Measurements from ENCODE around the gene IL18RAP. TPM values are rescaled to one million over a fixed set of nuclear protein-coding genes. Genes with fewer than 3 reads are reported as not detected.

Gene IL18RAP
- total RNA-seq, 1 donor from 2014 or later = 1.2 TPM

- Mint-ChIP-seq H3K4me1 (ENCODE audit: unreplicated experiment) (peaks cover 4% of the 10 kb centered on the region), H3K4me3 (no peak overlapping the region), H3K27me3 (no peaks in the 10 kb centered on the region), H3K36me3 (no peaks in the 10 kb centered on the region), H3K9me3 (no peaks in the 10 kb centered on the region), H3K27ac (no peak overlapping the region)
- no peak for TF ChIP-seq CTCF (conservative IDR thresholded peaks at IDR 0.05)
- DNase-seq (ENCODE audit: extremely low spot score, unreplicated experiment) = no peak
These were observed 13.4 kb downstream of the IL18RAP start for GRCh38 chr2:102436323-102436722.

GRCh38 chr2:102437122-102437521 is 14.2 kb downstream of the IL18RAP start:
- TF ChIP-seq CTCF (conservative IDR thresholded peaks at IDR 0.05) = no peak
- no peaks in the 10 kb centered on the region for H3K27me3 Mint-ChIP-seq
- no peak overlapping the region for H3K4me3 Mint-ChIP-seq
- H3K9me3 Mint-ChIP-seq = no peaks in the 10 kb centered on the region
- H3K27ac Mint-ChIP-seq = no peak overlapping the region
- DNase-seq (ENCODE audit: extremely low spot score, unreplicated experiment) = no peak
- no peaks in the 10 kb centered on the region for H3K36me3 Mint-ChIP-seq
- peaks cover 4% of the 10 kb centered on the region for H3K4me1 Mint-ChIP-seq (ENCODE audit: unreplicated experiment)

GRCh38 chr2:102438111-102438510 is 15.2 kb downstream of the IL18RAP start:
- no peak overlapping the region for H3K27ac Mint-ChIP-seq
- TF ChIP-seq CTCF (conservative IDR thresholded peaks at IDR 0.05) = no peak
- peaks cover 4% of the 10 kb centered on the region for H3K4me1 Mint-ChIP-seq (ENCODE audit: unreplicated experiment)
- H3K27me3 Mint-ChIP-seq = peaks cover 2% of the 10 kb centered on the region
- H3K4me3 Mint-ChIP-seq = no peak overlapping the region
- H3K36me3 Mint-ChIP-seq = no peaks in the 10 kb centered on the region
- H3K9me3 Mint-ChIP-seq = no peaks in the 10 kb centered on the region
- no peak for DNase-seq (ENCODE audit: extremely low spot score, unreplicated experiment)

- Mint-ChIP-seq H3K9me3 (no peaks in the 10 kb centered on the region), H3K27me3 (peaks cover 6% of the 10 kb centered on the region), H3K4me1 (ENCODE audit: unreplicated experiment) (peaks cover 4% of the 10 kb centered on the region), H3K4me3 (no peak overlapping the region), H3K36me3 (no peaks in the 10 kb centered on the region), H3K27ac (no peak overlapping the region)
- no peak for TF ChIP-seq CTCF (conservative IDR thresholded peaks at IDR 0.05)
- no peak for DNase-seq (ENCODE audit: extremely low spot score, unreplicated experiment)
These were observed 15.6 kb downstream of the IL18RAP start for GRCh38 chr2:102438578-102438977.

- TF ChIP-seq CTCF (conservative IDR thresholded peaks at IDR 0.05) = no peak
- Mint-ChIP-seq H3K9me3 (no peaks in the 10 kb centered on the region), H3K4me1 (ENCODE audit: unreplicated experiment) (peaks cover 4% of the 10 kb centered on the region), H3K36me3 (no peaks in the 10 kb centered on the region), H3K27me3 (peaks cover 6% of the 10 kb centered on the region), H3K4me3 (no peak overlapping the region), H3K27ac (no peak overlapping the region)
- no peak for DNase-seq (ENCODE audit: extremely low spot score, unreplicated experiment)
These were observed 16.2 kb downstream of the IL18RAP start for GRCh38 chr2:102439065-102439695.

Data from type B pancreatic cell (in vitro differentiated cells).